ENCODE data around the gene PSME1.

DNA sequence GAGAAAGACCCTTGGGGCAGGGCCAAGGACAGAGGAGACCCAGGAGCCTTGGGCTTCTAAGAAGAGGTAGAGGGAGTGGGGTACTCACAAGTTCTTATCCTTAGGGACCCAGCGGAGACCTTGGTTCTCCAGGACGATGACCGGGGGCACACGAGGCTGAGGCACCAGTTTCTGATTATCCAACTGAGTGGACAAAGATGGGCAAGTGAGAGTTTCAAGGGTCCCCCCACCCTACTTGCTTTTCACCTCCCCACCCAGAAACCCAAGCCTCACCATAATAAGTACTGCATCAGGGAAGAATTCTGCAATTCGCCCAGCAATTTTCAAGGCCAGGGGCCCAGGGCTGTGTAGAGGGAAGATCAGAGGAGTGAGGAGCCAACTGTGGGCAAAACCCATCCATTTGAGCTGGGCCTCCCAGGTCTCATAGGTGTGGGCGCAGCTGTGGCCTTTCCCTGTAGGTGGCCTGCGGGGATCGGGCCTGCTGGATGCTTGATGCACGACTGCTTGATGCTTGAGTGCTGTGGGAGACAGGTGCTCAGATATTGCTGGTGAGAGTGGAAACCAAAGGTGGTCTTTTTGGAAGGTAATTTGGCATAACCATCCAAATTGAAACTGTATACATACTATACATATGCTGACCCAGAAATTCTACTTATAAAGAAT, 3.4 kb downstream of the PSME1 start:
- TF ChIP-seq POLR2A (IDR thresholded peaks at IDR 0.05) = no peak
- TF ChIP-seq, protein P1, sequence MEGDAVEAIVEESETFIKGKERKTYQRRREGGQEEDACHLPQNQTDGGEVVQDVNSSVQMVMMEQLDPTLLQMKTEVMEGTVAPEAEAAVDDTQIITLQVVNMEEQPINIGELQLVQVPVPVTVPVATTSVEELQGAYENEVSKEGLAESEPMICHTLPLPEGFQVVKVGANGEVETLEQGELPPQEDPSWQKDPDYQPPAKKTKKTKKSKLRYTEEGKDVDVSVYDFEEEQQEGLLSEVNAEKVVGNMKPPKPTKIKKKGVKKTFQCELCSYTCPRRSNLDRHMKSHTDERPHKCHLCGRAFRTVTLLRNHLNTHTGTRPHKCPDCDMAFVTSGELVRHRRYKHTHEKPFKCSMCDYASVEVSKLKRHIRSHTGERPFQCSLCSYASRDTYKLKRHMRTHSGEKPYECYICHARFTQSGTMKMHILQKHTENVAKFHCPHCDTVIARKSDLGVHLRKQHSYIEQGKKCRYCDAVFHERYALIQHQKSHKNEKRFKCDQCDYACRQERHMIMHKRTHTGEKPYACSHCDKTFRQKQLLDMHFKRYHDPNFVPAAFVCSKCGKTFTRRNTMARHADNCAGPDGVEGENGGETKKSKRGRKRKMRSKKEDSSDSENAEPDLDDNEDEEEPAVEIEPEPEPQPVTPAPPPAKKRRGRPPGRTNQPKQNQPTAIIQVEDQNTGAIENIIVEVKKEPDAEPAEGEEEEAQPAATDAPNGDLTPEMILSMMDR (IDR thresholded peaks at IDR 0.05) = no peak
